Trophoblast cell (in vitro differentiated cells and primary cell): ENCODE measurements around the gene RPL11.

Experiments
- DNase-seq, 2 donors: peaks; one replicate each; pipeline ENCODE4 v3.0.0-alpha.2; 2016
- H2AFZ ChIP-seq: 2 replicates; pipeline ENCODE4 v1.6.1; 2013; ENCODE audit warnings: low read length, moderate library complexity, mild to moderate bottlenecking; ENCODE audit not compliant: insufficient read depth, poor library complexity
- H2AK5ac ChIP-seq: 2 replicates; pipeline ENCODE4 v1.6.1; 2013; ENCODE audit warnings: mild to moderate bottlenecking, low read length
- H2BK120ac ChIP-seq: 2 replicates; pipeline ENCODE4 v1.6.1; 2013; ENCODE audit warnings: low read length, mild to moderate bottlenecking, moderate library complexity; ENCODE audit not compliant: insufficient read depth, poor library complexity
- H2BK12ac ChIP-seq: 2 replicates; pipeline ENCODE4 v1.6.1; 2013; ENCODE audit warnings: mild to moderate bottlenecking, low read length, moderate library complexity
- H2BK5ac ChIP-seq: 2 replicates; pipeline ENCODE4 v1.6.1; 2013; ENCODE audit warnings: low read length, low read depth, moderate library complexity, mild to moderate bottlenecking; ENCODE audit not compliant: poor library complexity
- H3K14ac ChIP-seq: 2 replicates; pipeline ENCODE4 v1.6.1; 2013; ENCODE audit warnings: mild to moderate bottlenecking, low read length
- H3K18ac ChIP-seq: 2 replicates; pipeline ENCODE4 v1.6.1; 2013; ENCODE audit warnings: mild to moderate bottlenecking, low read length
- H3K23ac ChIP-seq: 2 replicates; pipeline ENCODE4 v1.6.1; 2013; ENCODE audit warnings: low read length
- H3K27ac ChIP-seq: 2 replicates; pipeline ENCODE4 v1.5.1; 2013; ENCODE audit warnings: low read depth, mild to moderate bottlenecking, inconsistent platforms, low read length, moderate library complexity
- H3K27me3 ChIP-seq: 2 replicates; pipeline ENCODE4 v1.6.1; 2013; ENCODE audit warnings: inconsistent platforms, mild to moderate bottlenecking, low read length, moderate library complexity; ENCODE audit not compliant: insufficient read depth
- H3K36me3 ChIP-seq, 2 experiments: 1 replicate in 1 of 2; 2 replicates in 1 of 2; pipeline ENCODE4 v1.6.1; 2013; ENCODE audit warnings: low read length in 2 of 2, mild to moderate bottlenecking in 2 of 2, moderate library complexity in 1 of 2; ENCODE audit not compliant: insufficient read depth in 2 of 2, control insufficient read depth in 1 of 2
- H3K4ac ChIP-seq: 2 replicates; pipeline ENCODE4 v1.6.1; 2013; ENCODE audit warnings: low read depth, mild to moderate bottlenecking, low read length, moderate library complexity
- H3K4me1 ChIP-seq, 2 experiments: 1 replicate in 1 of 2; 2 replicates in 1 of 2; pipeline ENCODE4 v1.6.1; 2013; ENCODE audit warnings: low read length in 2 of 2, mild to moderate bottlenecking in 2 of 2, moderate library complexity in 1 of 2; ENCODE audit not compliant: insufficient read depth in 2 of 2, control insufficient read depth in 1 of 2
- H3K4me2 ChIP-seq: 2 replicates; pipeline ENCODE4 v1.6.1; 2013; ENCODE audit warnings: inconsistent platforms, mild to moderate bottlenecking, low read length, moderate library complexity
- H3K4me3 ChIP-seq: 2 replicates; pipeline ENCODE4 v1.5.1; 2013; ENCODE audit warnings: mild to moderate bottlenecking, low read depth, low read length, inconsistent platforms
- H3K79me1 ChIP-seq: one replicate; pipeline ENCODE4 v1.6.1; 2013; ENCODE audit warnings: low read length
- H3K79me2 ChIP-seq: 2 replicates; pipeline ENCODE4 v1.6.1; 2013; ENCODE audit warnings: low read length, mild to moderate bottlenecking; ENCODE audit not compliant: control insufficient read depth, insufficient read depth, poor library complexity
- H3K9ac ChIP-seq: 2 replicates; pipeline ENCODE4 v1.6.1; 2013; ENCODE audit warnings: mild to moderate bottlenecking, low read length
- H3K9me3 ChIP-seq: 2 replicates; pipeline ENCODE4 v1.6.1; 2013; ENCODE audit warnings: low read depth, mild to moderate bottlenecking, control low read depth, inconsistent platforms, low read length; ENCODE audit not compliant: insufficient read depth
- H4K12ac ChIP-seq: 2 replicates; pipeline ENCODE4 v1.6.1; 2013; ENCODE audit warnings: low read depth, mild to moderate bottlenecking, low read length, moderate library complexity
- H4K8ac ChIP-seq: 2 replicates; pipeline ENCODE4 v1.6.1; 2013; ENCODE audit warnings: low read depth, mild to moderate bottlenecking, low read length, moderate library complexity
- H4K91ac ChIP-seq: one replicate; pipeline ENCODE4 v1.6.1; 2013; ENCODE audit warnings: low read depth, mild to moderate bottlenecking, low read length, moderate library complexity
- WGBS: extraction: QIAGEN DNeasy Blood & Tissue Kit; methylation state at CpG from one replicate; pipeline ENCODE4 v1.1.7; 2013; ENCODE audit warnings: missing lambda C conversion rate; ENCODE audit not compliant: insufficient read length, insufficient coverage; ENCODE audit errors: extremely low coverage; 5-methylcytosine and 5-hydroxymethylcytosine counted together

The RPL11 gene

GRCh38 chr1:23661887-23662286, 29.7 kb upstream of the RPL11 start:
- Histone ChIP-seq H3K14ac (no peak overlapping the region), H2AFZ (no peak overlapping the region), H3K9me3 (no peaks in the 10 kb centered on the region), H2AK5ac (no peak overlapping the region), H4K91ac (no peak overlapping the region), H3K27me3 (no peaks in the 10 kb centered on the region), H3K36me3 (no peaks in the 10 kb centered on the region), H2BK120ac (no peak overlapping the region), H3K4ac (no peak overlapping the region), H4K8ac (no peak overlapping the region), H3K79me2 (no peaks in the 10 kb centered on the region), H2BK12ac (no peak overlapping the region), H3K23ac (no peak overlapping the region), H3K9ac (peak overlapping the region; percentile 69), H4K12ac (no peak overlapping the region), H3K4me3 (peak overlapping the region; percentile 65), H3K27ac (no peak overlapping the region), H3K18ac (no peak overlapping the region), H3K4me1 (peaks cover 0 to 2% of the 10 kb centered on the region in 2 experiments), H3K4me2 (no peak overlapping the region), H3K79me1 (no peaks in the 10 kb centered on the region), H2BK5ac (no peak overlapping the region)
- DNase-seq: no peak
- no CpG with 5 or more reads among the region's 4 CpGs for WGBS

- no peak overlapping the region for H2BK5ac ChIP-seq
- H3K79me1 ChIP-seq: no peaks in the 10 kb centered on the region
- H3K4me1 ChIP-seq: peaks cover 0 to 2% of the 10 kb centered on the region in 2 experiments
- H2AFZ ChIP-seq: no peak overlapping the region
- no peak overlapping the region for H3K18ac ChIP-seq
- H3K23ac ChIP-seq: no peak overlapping the region
- H3K79me2 ChIP-seq: no peaks in the 10 kb centered on the region
- no peak overlapping the region for H3K4ac ChIP-seq
- no peak overlapping the region for H2BK120ac ChIP-seq
- no peak overlapping the region for H4K12ac ChIP-seq
- H3K9me3 ChIP-seq: no peaks in the 10 kb centered on the region
- no peak overlapping the region for H2AK5ac ChIP-seq
- H3K14ac ChIP-seq: no peak overlapping the region
- no peaks in the 10 kb centered on the region for H3K27me3 ChIP-seq
- DNase-seq: peak in 1 of 2 donors; percentile 72
- no peak overlapping the region for H3K9ac ChIP-seq
- no peak overlapping the region for H3K27ac ChIP-seq
- no peak overlapping the region for H4K8ac ChIP-seq
- H2BK12ac ChIP-seq: no peak overlapping the region
- no peak overlapping the region for H4K91ac ChIP-seq
- no peaks in the 10 kb centered on the region for H3K36me3 ChIP-seq
- no peak overlapping the region for H3K4me2 ChIP-seq
- WGBS: no CpG with 5 or more reads among the region's 11 CpGs
- H3K4me3 ChIP-seq: no peak overlapping the region
Observed at GRCh38 chr1:23664837-23665795, 26.5 kb upstream of the RPL11 start.

GRCh38 chr1:23667411-23667810, 24.2 kb upstream of the RPL11 start:
- H2BK120ac ChIP-seq: no peak overlapping the region
- H4K12ac ChIP-seq: no peak overlapping the region
- H3K79me1 ChIP-seq: no peaks in the 10 kb centered on the region
- H3K27me3 ChIP-seq: no peaks in the 10 kb centered on the region
- peaks cover 0 to 2% of the 10 kb centered on the region in 2 experiments for H3K4me1 ChIP-seq
- no peak overlapping the region for H3K4ac ChIP-seq
- H3K4me2 ChIP-seq: no peak overlapping the region
- no peak overlapping the region for H2AK5ac ChIP-seq
- H4K91ac ChIP-seq: no peak overlapping the region
- DNase-seq: no peak
- no peak overlapping the region for H3K27ac ChIP-seq
- H3K79me2 ChIP-seq: no peaks in the 10 kb centered on the region
- H2AFZ ChIP-seq: no peak overlapping the region
- no peak overlapping the region for H3K18ac ChIP-seq
- no CpG with 5 or more reads among the region's 4 CpGs for WGBS
- H3K9ac ChIP-seq: no peak overlapping the region
- no peak overlapping the region for H3K4me3 ChIP-seq
- H3K14ac ChIP-seq: no peak overlapping the region
- H2BK5ac ChIP-seq: no peak overlapping the region
- no peaks in the 10 kb centered on the region for H3K36me3 ChIP-seq
- H3K23ac ChIP-seq: no peak overlapping the region
- no peak overlapping the region for H2BK12ac ChIP-seq
- H4K8ac ChIP-seq: no peak overlapping the region
- no peaks in the 10 kb centered on the region for H3K9me3 ChIP-seq

GRCh38 chr1:23670709-23671108, 20.9 kb upstream of the RPL11 start:
- Histone ChIP-seq H2AK5ac (no peak overlapping the region), H3K23ac (no peak overlapping the region), H2BK120ac (no peak overlapping the region), H3K4me2 (no peak overlapping the region), H3K9me3 (no peaks in the 10 kb centered on the region), H3K27me3 (no peaks in the 10 kb centered on the region), H4K8ac (no peak overlapping the region), H3K79me1 (no peaks in the 10 kb centered on the region), H3K36me3 (no peaks in the 10 kb centered on the region), H2AFZ (no peak overlapping the region), H2BK5ac (no peak overlapping the region), H3K4ac (no peak overlapping the region), H2BK12ac (no peak overlapping the region), H3K9ac (no peak overlapping the region), H4K91ac (no peak overlapping the region), H3K18ac (no peak overlapping the region), H3K4me1 (no peaks in the 10 kb centered on the region), H3K4me3 (peak overlapping the region; percentile 32), H3K14ac (no peak overlapping the region), H3K79me2 (no peaks in the 10 kb centered on the region), H4K12ac (no peak overlapping the region), H3K27ac (no peak overlapping the region)
- WGBS: no CpG with 5 or more reads among the region's 2 CpGs
- no peak for DNase-seq
